T-helper 2 cell (primary cell): ENCODE results near the gene ARPC1A.
"Not testable (repeated sequence)": the region's sequence is repeated elsewhere in the genome, so short reads cannot be mapped to it uniquely, and the experiment has no call there.

Experiments
- DNase-seq, 5 experiments: peaks; one replicate each; pipeline versions ENCODE4 v3.0.0 to v3.0.0-alpha.2; 2012 to 2022

Gene ARPC1A

DNA sequence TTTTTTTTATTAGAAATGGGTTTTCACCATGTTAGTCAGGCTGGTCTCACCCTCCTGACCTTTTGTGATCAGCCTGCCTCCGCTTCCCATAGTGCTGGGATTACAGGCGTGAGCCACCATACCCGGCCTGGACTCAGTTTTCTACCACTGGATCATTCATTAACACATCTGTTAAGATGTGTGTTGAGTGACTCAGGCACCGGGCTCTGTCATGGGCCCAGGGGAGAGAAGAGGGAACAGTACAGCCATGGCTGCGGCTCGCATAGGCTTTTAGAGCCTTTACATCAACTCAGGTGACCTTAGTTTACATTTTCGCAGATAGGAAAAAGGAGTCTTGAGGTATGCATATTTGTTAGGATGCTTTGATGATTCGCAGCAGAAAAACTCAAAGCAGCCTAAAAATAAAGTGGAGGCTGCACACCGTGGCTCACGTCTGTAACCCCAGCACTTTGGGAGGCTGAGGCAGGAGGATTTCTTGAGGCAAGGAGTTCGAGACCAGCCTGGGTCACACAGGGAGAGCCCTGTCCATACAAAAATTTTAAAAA, 45.8 kb downstream of the ARPC1A start:
- no peak for DNase-seq

DNA sequence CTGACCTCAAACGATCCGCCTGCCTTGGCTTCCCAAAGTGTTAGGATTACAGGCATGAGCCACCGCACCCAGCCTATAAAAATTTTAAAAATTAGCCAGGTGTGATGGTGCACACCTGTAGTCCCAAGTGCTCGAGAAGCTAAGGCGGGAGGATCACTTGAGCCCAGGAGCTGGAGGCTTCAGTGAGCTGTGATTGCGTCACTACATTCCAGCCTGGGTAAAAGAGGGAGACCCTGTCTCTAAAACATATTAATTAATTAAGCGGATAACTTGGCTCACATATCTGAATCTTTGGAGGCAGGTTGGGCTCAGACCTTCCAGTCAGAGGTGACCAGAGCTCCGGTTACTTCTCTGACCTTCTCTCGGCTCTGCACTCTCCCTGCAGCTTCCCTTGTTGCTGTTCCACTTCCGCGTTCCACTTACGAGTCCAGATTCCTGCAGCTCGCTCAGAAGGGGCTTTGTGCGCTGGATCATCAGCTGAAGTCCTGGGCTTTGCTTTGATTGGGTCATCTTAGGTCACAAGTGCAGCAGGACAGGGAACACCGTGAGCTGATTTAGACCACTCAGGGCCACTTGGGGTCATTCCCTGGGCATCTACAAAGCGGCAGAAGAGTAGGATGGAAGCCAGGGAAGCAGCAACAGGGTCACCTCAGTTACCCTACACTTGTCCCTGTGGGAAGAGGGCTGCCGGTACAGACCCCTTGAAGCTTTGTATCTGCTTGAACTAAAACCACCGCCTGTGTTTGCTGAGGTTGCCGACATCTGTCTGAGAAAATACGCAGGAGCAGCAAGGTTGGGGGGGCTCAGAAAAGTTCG, 46.8 kb downstream of the ARPC1A start:
- no peak for DNase-seq

DNA sequence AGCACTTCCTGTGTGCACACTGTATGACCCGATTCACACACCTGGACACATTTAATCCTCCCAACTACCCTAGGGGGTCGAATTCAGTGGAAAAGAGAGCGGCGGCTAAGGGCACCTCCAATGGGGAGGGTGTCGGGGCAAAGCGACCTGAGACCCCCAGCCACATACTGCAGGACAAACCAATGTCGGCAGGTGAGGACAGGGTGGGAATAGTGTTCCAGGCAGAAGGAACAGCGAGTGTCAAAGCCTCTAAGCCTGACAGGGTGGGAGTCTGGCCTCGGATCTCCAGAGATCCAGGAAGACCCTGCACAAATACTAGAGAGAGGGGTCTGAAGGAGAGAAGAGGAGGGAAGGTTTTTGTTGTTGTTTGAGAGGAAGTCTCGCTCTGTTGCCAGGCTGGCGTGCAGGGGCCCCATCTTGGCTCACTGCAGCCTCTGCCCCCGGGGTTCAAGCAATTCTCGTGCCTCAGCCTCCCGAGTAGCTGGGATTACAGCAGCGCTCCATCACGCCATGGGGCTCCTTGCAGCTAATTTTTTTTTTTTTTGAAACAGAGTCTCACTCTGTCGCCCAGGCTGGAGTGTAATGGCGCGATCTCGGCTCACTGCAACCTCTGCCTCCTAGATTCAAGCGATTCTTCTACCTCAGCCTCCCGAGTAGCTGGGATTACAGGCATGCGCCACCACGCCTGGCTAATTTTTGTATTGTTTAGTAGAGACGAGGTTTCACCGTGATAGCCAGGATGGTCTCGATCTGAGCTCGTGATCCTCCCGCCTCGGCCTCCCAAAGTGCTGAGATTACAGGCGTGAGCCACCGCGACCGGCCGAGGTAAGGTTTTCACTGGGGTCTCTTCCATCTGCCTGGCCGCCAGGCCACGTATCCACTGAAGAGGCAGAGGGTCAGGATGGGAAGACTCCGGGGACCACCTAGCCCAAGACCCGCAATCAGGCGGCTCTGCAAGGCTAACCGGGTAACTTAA, 47.7 kb downstream of the ARPC1A start:
- DNase-seq: no peak

DNA sequence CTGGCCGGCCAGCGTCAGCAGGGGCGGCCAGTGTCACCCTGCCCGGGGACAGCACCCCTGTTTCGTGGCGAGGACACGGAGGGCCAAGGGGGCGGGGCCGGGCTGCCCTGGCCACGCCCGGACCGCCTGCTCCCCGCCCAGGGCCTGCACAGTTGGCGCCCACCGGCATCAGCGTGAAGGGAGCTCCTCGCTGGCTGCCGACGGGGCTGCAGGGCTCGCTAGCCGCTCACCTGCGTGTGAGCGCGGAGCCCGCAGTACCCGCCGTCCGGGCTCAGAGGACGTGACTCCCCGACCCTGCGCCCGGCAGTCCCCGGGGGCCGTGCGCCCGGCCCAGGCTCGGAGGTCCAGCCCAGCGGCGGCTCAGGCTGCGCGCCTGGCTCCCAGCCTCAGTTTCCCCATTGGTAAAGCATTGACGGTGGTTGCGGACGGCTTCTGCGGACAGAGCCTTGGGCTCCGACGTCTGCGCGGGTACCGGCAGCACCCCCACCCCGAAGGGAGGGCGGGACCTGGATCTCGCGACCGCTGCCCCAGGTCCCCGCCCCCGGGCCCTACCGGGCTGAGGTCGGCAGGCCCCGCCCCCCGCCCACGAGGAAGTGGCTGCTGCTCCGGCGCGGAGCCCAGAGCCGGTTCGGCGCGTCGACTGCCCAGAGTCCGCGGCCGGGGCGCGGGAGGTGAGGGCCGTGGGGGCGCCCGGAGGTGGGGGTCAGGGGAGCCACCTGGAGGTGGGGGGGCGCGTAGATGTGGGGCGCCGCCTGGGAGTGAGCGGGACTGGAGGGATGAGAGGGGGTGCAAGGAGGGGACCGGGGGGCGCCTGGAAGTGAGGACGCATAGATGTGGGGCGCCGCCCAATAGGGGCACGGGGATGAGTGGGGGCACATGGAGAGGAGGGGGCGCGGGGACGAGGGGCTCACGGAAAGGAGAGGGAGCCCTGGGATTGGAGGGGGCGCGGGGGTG, 48.7 kb downstream of the ARPC1A start, which contains the start of gene ARPC1B:
ARPC1B (plus strand) TSS at position 620 of the 954 bp plus-strand sequence. CDS start 10,985 bp downstream, outside the sequence.
- peak; percentile 70 to 95 (median 78) for DNase-seq

DNA sequence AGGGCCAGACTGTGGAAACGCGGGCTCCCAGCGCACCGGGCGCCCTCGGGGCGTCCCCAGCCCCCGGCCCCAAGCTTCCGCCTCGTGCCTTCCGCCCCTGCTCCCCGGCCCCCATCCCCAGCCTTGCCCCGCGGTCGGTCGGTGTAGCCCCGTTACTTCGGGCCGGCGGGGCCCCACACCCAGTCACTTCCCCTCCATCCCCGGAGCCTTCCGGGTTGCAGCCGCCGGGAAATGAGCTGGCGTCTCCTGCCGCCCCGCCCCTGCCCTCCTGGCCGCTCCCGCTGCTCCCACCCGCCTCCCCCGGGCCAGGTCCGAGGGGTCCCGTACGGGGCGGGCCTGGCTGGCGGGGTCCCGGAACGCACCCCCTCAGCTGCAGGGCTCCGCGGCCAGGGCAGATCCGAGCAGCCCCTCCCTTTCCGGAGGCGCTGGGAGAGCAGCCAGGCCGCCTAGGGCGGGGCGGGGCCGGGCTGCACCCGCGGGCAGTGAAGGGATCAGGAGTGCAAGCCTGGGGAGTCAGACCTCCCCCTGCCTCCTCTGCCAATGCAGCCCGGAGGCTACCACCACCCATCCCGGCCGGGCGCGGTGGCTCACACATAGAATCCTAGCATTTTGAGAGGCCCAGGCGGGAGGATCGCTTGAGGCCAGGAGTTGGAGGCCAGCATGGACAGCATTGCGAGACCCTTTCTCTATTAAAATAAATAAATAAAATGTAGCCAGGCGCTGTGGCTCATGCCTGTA, 49.5 kb downstream of the ARPC1A start:
- DNase-seq: peak; percentile 47 to 81 (median 59)

DNA sequence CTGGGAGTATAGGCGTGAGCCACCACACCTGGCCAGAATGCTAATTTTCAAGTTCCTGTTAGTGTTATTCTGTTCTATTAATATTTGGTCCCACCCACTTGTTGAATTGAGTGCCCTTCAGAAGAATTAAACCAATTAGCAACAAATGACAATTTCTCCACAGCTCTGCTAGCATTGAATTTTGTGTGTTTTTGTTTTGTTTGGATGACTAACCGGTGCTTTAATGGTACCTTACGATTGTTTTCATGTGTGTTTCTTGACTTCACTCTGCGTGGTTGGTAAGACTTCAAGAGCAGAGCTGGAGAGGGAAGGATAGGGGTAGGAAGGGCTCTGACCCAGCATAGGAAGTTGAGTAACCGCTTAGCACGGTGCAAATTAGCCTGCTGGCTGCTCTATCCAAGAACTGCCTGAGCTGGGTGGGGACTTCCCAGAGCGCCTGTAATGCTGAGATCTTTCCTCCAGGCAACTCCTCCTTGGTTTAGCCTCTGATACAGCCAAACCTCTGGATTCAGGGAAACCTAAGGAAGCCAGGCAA, 53.4 kb downstream of the ARPC1A start:
- DNase-seq: peak; percentile 24 to 67 (median 60)

DNA sequence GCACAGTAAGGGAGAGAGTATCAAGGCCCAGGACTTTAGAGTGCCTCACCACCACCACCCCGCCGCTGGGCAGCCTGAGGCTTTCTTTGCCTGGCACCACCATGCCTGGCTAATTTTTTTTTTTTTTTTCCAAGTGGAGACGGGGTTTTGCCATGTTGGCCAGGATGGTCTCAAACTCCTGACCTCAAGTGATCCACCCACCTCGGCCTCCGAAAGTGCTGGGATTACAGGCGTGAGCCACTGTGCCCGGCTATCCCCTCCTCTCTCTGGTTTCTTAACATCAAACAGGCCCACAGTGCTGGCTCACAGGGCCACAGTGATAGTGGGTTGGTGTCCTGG, 54.0 kb downstream of the ARPC1A start:
- not testable (repeated sequence) for DNase-seq

DNA sequence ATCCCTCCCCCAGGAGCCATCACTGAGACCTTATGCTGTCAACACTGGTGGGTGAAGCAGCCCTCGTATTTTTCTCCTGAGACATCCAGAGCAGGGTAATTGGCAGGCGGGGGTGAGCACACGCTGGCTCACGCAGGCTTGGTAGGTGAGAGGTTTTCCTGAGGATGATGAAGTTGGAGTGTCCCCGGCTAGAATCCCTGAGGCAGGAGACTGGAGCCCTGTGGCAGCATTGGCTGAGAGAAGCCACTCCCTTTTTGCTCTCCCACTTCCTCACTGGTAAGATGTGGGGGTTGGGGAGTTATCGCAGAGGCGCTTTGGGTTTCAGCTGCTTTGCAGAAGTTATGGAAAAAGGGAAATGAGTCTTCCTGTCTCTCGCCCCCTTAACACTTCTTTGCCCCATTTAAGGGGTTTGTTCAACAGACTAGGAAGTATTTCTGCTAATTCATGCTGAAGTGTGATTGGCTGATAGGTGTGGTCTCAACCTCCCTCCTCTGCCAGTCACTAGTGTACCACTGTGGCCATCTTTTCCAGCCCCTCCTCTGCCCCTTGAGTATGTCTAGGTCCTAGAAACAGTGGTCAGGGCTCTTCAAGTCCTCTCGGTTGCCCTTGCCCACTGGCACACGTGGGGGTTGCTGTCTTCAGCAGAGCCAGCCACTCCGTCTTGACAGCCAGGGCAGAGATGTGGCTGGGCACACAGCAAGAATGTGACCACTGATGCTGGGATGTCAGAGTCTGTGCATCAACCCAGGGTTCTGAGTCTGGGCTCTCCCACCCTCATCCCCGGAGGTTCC, 54.5 kb downstream of the ARPC1A start:
- peak in 2 of 5 experiments; percentile 43 to 68 for DNase-seq

DNA sequence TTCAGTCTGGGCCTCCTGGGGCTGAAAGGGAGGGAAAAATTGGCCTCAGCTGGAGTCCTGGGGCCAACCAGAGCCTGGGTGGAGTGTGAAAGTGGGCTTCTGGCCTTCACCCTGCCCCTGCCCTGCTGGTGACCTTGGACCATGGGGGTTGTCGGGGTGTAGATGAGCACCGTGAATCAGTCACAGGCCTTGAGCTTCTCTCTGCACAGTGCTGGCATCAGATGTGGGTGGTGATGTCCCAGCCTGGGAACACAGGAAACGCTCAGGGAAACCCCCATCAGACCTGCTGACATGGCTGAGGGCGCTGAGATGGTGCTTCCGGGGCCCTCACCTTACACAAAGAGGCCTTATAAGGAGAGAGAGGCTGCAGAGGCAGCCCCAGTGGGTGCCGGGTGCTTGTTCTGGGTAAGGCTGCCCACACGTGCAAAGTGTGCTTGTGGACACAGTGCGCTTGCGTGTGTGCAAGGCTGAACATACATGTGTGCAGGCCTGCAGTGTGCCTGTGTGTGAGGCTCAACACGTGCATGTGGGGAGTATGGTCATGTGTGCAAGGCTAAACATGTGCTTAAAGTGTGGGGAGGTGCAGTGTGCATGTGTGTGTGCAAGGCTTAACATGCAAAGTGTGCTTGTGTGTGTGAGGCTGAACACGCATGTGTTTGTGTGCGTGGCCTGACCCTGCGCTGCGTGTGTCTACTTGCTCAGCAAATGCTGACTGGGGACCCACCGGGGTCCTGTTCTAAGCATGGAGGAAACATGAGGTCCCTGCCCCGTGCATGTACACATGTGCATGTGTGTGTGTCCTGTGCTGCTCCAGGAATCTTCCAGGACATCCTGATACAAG, 55.3 kb downstream of the ARPC1A start:
- DNase-seq: peak; percentile 75 to 98 (median 88)

DNA sequence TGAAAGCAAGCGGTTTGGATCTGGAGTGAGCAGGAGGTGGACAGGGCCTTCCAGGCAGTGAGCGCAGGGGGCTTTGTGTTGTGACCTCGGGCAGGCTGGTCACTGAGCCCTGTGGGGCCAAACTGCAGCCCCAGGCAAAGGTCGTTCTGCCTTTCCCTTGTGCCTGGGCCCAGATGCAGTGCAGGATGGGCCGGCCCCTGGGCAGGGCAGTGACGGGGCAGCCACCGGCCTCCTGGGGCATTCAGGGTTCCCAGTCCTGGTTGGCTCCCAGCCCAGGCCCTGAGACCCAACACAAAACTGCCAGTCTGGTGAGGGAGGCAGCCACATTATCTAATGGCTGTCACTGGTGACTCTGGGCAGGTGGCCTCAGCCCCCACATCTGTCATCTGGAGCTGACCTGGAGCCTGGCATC, 56.0 kb downstream of the ARPC1A start:
- DNase-seq: no peak

DNA sequence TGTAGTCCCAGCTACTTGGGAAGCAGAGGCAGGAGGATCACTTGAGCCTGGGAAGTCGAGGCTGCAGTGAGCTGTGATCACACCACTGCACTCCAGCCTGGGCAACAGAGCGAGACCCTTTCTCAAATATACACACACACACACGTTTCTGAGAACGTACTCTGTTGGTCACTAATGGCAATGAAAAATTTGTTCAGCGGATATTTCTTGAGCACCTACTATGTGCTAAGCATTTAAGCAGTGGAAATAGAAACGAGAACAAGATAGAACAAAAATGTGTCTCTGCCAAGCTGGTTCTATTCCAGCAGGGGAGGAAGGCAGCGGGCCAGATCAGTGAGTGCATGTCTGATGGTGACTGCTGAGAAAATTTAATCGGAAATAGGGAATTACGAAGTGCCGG, 57.5 kb downstream of the ARPC1A start:
- DNase-seq: no peak

DNA sequence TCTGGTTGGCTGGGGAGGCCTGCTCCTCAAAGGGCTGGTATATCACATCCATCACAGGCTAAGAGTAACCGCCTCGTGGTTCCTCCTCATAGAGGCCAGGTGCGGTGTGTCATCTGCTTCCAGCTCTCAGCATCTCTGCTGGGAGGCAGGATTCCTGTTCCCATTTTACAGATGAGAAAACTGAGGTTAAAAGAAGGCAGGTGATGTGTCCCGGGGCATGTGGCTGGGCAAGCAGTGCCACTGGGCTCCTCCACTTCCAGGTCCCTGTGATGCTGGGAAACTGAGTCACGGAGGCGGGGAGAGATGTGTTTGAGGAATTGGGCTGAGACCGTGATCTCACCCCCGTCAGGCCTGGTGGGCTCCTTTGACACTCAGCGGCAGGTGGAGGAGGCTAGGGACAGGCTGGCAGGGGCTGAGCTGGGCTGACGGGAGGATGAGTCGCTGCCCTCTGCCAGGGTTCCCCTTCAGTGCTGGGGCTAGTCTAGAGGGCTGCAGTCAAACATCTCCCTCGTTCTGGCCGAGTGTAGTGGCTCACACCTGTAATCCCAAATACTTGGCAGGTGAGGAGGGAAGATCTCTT, 58.2 kb downstream of the ARPC1A start:
- DNase-seq: no peak

DNA sequence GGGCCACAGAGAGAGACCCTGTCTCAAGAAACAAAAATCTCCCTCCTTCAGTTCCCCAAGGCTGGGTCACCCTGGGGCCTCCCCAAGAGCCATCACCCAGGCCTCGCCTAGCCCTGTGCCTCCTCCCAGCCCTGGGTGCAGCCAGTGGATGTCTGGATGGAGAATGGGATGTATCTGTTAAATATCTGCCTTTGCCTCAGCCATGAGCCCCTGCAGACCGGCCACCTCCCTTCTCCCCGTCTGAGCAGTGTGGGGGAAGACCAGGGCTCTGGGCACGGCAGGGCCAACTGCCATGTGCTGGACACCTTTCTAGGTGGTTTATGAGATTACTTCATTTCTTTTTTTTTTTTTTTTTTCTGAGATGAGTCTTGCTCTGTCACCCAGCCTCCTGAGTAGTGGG, 58.8 kb downstream of the ARPC1A start:
- DNase-seq: no peak

DNA sequence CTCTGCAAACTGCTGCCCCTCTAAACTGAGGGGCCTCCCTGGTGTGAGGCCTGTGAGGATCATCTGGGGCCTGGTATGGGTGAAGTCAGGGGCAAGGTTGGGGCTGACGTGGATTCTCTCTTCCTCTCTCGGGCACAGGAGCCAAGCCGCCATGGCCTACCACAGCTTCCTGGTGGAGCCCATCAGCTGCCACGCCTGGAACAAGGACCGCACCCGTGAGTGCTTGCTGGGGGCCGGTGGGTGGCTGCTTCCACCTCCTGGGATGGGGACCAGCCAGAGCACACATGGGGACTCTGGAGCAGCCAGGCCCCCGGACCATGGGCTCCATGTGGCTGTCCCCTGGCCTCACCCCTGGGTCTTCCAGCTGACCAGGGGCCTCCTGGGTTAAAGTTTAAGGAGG, 59.9 kb downstream of the ARPC1A start:
- no peak for DNase-seq

DNA sequence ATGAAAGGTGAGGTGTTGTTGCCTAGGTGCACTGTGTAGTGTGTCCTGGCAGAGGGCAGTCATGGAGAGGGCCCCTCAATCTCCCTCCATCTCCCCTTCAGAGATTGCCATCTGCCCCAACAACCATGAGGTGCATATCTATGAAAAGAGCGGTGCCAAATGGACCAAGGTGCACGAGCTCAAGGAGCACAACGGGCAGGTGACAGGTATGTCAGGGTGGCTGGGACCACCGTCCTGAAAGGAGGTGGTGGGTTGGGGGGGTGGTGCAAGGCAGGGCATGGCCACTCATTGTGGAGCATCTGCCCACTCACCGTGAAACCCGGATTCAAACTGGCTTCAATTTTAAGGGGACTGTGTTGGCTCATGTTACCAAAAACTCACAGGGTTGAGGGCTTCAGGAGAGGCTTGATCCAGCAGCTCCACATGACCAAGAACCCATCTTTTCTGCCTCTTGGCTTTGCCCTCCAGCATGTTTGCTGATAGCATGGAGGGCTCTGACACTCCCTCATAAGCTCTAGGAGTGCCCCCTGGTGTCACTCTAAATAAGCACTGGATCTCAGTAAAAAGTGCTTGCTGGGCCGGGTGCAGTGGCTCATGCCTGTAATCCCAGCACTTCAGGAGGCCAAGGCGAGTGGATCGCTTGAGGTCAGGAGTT, 61.0 kb downstream of the ARPC1A start:
- peak in 2 of 5 experiments; percentile 24 to 66 for DNase-seq

DNA sequence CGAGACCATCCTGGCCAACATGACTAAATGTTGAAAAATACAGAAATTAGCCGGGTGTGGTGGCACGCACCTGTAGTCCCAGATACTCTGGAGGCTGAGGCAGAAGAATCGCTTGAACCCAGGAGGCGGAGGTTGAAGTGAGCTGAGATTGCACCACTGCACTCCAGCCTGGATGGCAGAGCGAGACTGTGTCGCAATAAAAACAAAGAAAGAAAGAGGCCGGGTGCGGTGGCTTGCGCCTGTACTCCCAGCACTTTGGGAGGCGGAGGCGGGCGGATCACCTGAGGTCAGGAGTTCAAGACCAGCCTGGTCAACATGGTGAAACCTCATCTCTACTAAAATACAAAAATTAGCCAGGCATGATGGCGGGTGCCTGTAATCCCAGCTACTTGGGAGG, 61.5 kb downstream of the ARPC1A start:
- not testable (repeated sequence) for DNase-seq

DNA sequence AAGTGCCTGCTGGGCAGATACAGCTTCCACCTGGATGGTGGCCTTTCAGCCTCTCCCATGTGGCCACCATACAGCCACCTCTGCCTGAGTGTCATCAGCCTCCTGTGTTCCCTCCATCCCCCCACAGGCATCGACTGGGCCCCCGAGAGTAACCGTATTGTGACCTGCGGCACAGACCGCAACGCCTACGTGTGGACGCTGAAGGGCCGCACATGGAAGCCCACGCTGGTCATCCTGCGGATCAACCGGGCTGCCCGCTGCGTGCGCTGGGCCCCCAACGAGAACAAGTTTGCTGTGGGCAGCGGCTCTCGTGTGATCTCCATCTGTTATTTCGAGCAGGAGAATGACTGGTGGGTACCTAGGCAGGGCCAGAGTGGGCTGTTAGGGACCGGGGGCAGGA, 62.2 kb downstream of the ARPC1A start:
- DNase-seq: no peak

DNA sequence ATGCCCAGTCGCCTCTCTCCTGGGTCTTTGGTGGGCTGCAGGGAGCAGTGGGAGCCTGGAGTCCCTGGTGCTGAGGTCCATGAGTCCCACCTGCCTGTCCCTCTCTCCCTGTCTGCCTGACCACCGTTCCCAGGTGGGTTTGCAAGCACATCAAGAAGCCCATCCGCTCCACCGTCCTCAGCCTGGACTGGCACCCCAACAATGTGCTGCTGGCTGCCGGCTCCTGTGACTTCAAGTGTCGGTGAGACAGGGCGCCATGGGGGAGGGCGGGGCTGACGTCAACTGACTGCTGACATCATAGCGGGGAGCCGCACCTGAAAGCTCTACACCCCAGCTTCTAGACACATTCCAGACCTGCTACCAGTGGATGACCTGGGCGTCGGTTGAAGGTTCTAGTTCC, 64.1 kb downstream of the ARPC1A start:
- DNase-seq: no peak
